K562 (cell line): Measurements from ENCODE around the gene PHEX. TPM values are rescaled to one million over a fixed set of nuclear protein-coding genes. Genes with fewer than 3 reads are reported as not detected.

Source experiments
- ATAC-seq: fragments of 200-7000 bp; cut with Tn5 transposase; 3 replicates; pipeline ENCODE4 v1.9.1; 2020; ENCODE audit warnings: moderate library complexity
- BruUV-seq: library from RNA; stranded (reverse); fragments of 400-500 nt; replicated peaks from 2 replicates; lab custom pipeline; 2021; lab: Mats Ljungman, UMichigan
- CTCF ChIA-PET: fragments of 300-600 bp; formaldehyde crosslinking; extraction: SDS; loops from one replicate; lab custom pipeline; 2021; ENCODE audit warnings: low intra/inter-chr PET ratio; lab: Yijun Ruan, JAX
- POLR2A ChIA-PET: fragments of 300-600, 350-650 bp; sonication (Branson Sonifier 250); formaldehyde crosslinking; extraction: SDS; loops from one replicate; lab custom pipeline; 2021; ENCODE audit warnings: antibody characterized with exemption, inconsistent platforms; lab: Yijun Ruan, JAX
- DNase-seq, 4 experiments: peaks; one replicate each; pipeline versions ENCODE4 v3.0.0 to v3.0.0-alpha.2; 2011 to 2018; ENCODE audit warnings: low spot score in 3 of 4, mixed read lengths in 3 of 4; ENCODE audit errors: extremely low read depth in 1 of 4
- FAIRE-seq: peaks from 2 replicates; lab custom pipeline; 2011; peaks lifted over from hg19 to GRCh38; lab: Jason Lieb, UNC
- H2AFZ ChIP-seq: 2 replicates; pipeline ENCODE4 v1.6.0; 2011; ENCODE audit warnings: low read depth, low read length, control low read depth, inconsistent platforms
- H3K27ac ChIP-seq: fragments of 200-600 bp; 3 replicates; pipeline ENCODE4 v1.8.0; 2011; ENCODE audit warnings: low read depth, mild to moderate bottlenecking, control low read depth, inconsistent platforms, low read length, moderate library complexity, mixed read lengths; ENCODE audit errors: extremely low read depth
- H3K27me3 ChIP-seq, 2 experiments: fragments of 300-600 bp in 1 of 2; 2 replicates in 1 of 2; 3 replicates in 1 of 2; pipeline versions ENCODE4 v1.6.0 to v1.8.0; 2011; ENCODE audit warnings: inconsistent platforms in 2 of 2, low read length in 2 of 2, mild to moderate bottlenecking in 1 of 2, mixed read lengths in 1 of 2, moderate library complexity in 1 of 2; ENCODE audit not compliant: control insufficient read depth in 2 of 2, insufficient read depth in 2 of 2
- H3K36me3 ChIP-seq: fragments of 300-600 bp; 3 replicates; pipeline ENCODE4 v1.8.0; 2011; ENCODE audit warnings: mild to moderate bottlenecking, low read length, inconsistent platforms; ENCODE audit not compliant: control insufficient read depth, insufficient read depth
- H3K4me1 ChIP-seq, 2 experiments: fragments of 200-600 bp in 1 of 2; replicated peaks in 1 of 2; 2 replicates in 1 of 2; 3 replicates in 1 of 2; pipeline versions ENCODE4 v1.5.1 to v1.8.0; 2011; ENCODE audit warnings: inconsistent platforms in 2 of 2, low read length in 2 of 2, mild to moderate bottlenecking in 1 of 2, mixed read lengths in 1 of 2, moderate library complexity in 1 of 2; ENCODE audit not compliant: control insufficient read depth in 2 of 2, insufficient read depth in 2 of 2
- H3K4me2 ChIP-seq: 2 replicates; pipeline ENCODE4 v1.6.1; 2011; ENCODE audit warnings: low read length, control low read depth, inconsistent platforms, mixed read lengths; ENCODE audit not compliant: insufficient read depth
- H3K4me3 ChIP-seq: fragments of 200-600 bp; sonication (generic), shearing (Covaris generic); 2 replicates; pipeline ENCODE4 v1.5.1; 2016; ENCODE audit warnings: control low read depth, inconsistent platforms
- H3K79me2 ChIP-seq: fragments of 200-600 bp; 3 replicates; pipeline ENCODE4 v1.8.0; 2011; ENCODE audit warnings: low read length, inconsistent platforms; ENCODE audit not compliant: control insufficient read depth, insufficient read depth
- H3K9ac ChIP-seq, 2 experiments: 2 replicates each; pipeline versions ENCODE4 v1.6.0 to v1.6.1; 2011; ENCODE audit warnings: low read depth in 2 of 2, low read length in 2 of 2, control low read depth in 1 of 2, inconsistent platforms in 1 of 2, mild to moderate bottlenecking in 1 of 2, mixed read lengths in 1 of 2; ENCODE audit not compliant: insufficient read depth in 1 of 2
- H3K9me1 ChIP-seq: one replicate; pipeline ENCODE4 v1.6.0; 2011; ENCODE audit warnings: inconsistent platforms, mild to moderate bottlenecking, low read length, moderate library complexity; ENCODE audit not compliant: control insufficient read depth, insufficient read depth
- H3K9me3 ChIP-seq: replicated peaks from 2 replicates; pipeline ENCODE4 v1.5.1; 2011; ENCODE audit warnings: low read depth, low read length, inconsistent platforms; ENCODE audit not compliant: control insufficient read depth, insufficient read depth
- H4K20me1 ChIP-seq: replicated peaks from 2 replicates; pipeline ENCODE4 v1.6.1; 2011; ENCODE audit warnings: low read length, inconsistent platforms, mixed read lengths; ENCODE audit not compliant: control insufficient read depth, insufficient read depth
- CBFA2T2 ChIP-seq: fragments of 450-650 bp; conservative IDR thresholded peaks from 2 replicates; pipeline ENCODE4 v1.6.1; 2017; ENCODE audit warnings: mild to moderate bottlenecking
- FOXP1 ChIP-seq: sonication (generic); formaldehyde crosslinking; IDR thresholded peaks from 2 replicates; pipeline ENCODE4 v1.8.0; 2022; ENCODE audit warnings: mild to moderate bottlenecking, missing genetic modification reagents
- GTF2E2 ChIP-seq: fragments of 200-800 bp; sonication (Bioruptor generic); IDR thresholded peaks from 2 replicates; pipeline ENCODE4 v1.6.1; 2016; ENCODE audit warnings: missing genetic modification characterization, missing compliant biosample characterization
- TEAD2 ChIP-seq: fragments of 450-650 bp; IDR thresholded peaks from 2 replicates; pipeline ENCODE4 v1.6.1; 2016; ENCODE audit warnings: missing genetic modification characterization, control low read depth, missing compliant biosample characterization
- ZNF140 ChIP-seq: fragments of 250-450 bp; sonication (Bioruptor Pico); IDR thresholded peaks from 2 replicates; pipeline ENCODE4 v1.8.0; 2021; ENCODE audit warnings: moderate library complexity, mild to moderate bottlenecking, inconsistent platforms
- WGBS: fragments of 100-300 bp; shearing (Covaris generic); methylation state at CpG from one replicate; pipeline ENCODE4 v1.1.6; 2016; ENCODE audit warnings: low coverage, mixed read lengths; ENCODE audit not compliant: insufficient coverage; ENCODE audit errors: missing lambda C conversion rate; 5-methylcytosine and 5-hydroxymethylcytosine counted together
- in situ Hi-C: fragments of 300-500 bp; cut with MboI; formaldehyde crosslinking; loops from 4 replicates; pipeline ENCODE4 v1.15.0; 2018; ENCODE audit warnings: inconsistent platforms, mixed read lengths
- intact Hi-C: fragments of 100-400 bp; cut with micrococcal nuclease; formaldehyde crosslinking; loops from 2 replicates; pipeline ENCODE4 v1.14.2; 2022
- polyA plus RNA-seq, 8 experiments: library from polyadenylated mRNA; depleted of rRNA in 4 of 8; stranded (reverse) in 5 of 8; unstranded in 3 of 8; fragments of >200 nt; fragmentation: Nextera tagmentation in 2 of 8; fragmentation: Illumina TruSeq in 1 of 8; extraction: Ambion mirVana in 2 of 8; extraction: Trizol in 1 of 8; gene quantifications; 2 replicates each; pipeline versions ENCODE4 v1.2.1 to v1.2.3, GENCODE V29; 2011 to 2014; ENCODE audit warnings: inconsistent platforms in 1 of 8, missing spikeins in 1 of 8
- total RNA-seq, 7 experiments: library from RNA; depleted of rRNA in 6 of 7; stranded (reverse); fragments of >200 nt in 6 of 7; fragmentation: Illumina TruSeq in 2 of 7; extraction: Trizol in 2 of 7; gene quantifications; 2 replicates each; pipeline versions ENCODE4 v1.2.1 to v1.2.3, GENCODE V29; 2011 to 2021; ENCODE audit warnings: low replicate concordance in 1 of 7
- TF ChIP-seq, protein P1 (sequence below): sonication (generic); formaldehyde crosslinking; IDR thresholded peaks from 2 replicates; pipeline ENCODE4 v1.8.0; 2023; ENCODE audit warnings: missing genetic modification reagents, mild to moderate bottlenecking, borderline replicate concordance
- TF ChIP-seq, protein P2 (sequence below): sonication (generic); formaldehyde crosslinking; IDR thresholded peaks from 2 replicates; pipeline ENCODE4 v1.9.0; 2022; ENCODE audit warnings: mild to moderate bottlenecking, missing genetic modification reagents

PHEX gene
- total and polyA plus RNA-seq, 9 of the 15 experiments (the other 6 are each of a cell fraction or from before 2014, with no cell fraction given), result 0.01 to 0.11 (median 0.04) TPM; not detected in 6

DNA sequence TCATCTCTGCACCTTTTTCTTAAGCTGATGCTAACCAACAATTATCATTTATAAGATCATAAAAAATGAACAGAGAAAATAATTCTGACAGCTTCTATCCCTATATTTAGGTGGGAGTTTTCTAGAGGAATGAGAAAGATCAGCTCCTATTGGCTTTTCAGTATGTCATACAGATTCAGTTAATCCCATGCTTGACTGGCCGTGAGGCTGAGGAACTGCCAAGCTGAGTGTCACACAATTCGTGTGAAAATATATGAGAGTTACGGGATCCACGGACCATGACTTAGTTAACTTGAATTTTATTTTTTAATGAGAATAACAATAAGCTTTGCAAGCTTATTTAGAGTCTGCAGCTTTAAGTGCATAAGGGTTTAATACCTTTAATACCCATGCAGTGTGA, 37.5 kb downstream of the PHEX start (continued):
- TF ChIP-seq, protein P1, sequence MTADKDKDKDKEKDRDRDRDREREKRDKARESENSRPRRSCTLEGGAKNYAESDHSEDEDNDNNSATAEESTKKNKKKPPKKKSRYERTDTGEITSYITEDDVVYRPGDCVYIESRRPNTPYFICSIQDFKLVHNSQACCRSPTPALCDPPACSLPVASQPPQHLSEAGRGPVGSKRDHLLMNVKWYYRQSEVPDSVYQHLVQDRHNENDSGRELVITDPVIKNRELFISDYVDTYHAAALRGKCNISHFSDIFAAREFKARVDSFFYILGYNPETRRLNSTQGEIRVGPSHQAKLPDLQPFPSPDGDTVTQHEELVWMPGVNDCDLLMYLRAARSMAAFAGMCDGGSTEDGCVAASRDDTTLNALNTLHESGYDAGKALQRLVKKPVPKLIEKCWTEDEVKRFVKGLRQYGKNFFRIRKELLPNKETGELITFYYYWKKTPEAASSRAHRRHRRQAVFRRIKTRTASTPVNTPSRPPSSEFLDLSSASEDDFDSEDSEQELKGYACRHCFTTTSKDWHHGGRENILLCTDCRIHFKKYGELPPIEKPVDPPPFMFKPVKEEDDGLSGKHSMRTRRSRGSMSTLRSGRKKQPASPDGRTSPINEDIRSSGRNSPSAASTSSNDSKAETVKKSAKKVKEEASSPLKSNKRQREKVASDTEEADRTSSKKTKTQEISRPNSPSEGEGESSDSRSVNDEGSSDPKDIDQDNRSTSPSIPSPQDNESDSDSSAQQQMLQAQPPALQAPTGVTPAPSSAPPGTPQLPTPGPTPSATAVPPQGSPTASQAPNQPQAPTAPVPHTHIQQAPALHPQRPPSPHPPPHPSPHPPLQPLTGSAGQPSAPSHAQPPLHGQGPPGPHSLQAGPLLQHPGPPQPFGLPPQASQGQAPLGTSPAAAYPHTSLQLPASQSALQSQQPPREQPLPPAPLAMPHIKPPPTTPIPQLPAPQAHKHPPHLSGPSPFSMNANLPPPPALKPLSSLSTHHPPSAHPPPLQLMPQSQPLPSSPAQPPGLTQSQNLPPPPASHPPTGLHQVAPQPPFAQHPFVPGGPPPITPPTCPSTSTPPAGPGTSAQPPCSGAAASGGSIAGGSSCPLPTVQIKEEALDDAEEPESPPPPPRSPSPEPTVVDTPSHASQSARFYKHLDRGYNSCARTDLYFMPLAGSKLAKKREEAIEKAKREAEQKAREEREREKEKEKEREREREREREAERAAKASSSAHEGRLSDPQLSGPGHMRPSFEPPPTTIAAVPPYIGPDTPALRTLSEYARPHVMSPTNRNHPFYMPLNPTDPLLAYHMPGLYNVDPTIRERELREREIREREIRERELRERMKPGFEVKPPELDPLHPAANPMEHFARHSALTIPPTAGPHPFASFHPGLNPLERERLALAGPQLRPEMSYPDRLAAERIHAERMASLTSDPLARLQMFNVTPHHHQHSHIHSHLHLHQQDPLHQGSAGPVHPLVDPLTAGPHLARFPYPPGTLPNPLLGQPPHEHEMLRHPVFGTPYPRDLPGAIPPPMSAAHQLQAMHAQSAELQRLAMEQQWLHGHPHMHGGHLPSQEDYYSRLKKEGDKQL (CRISPR knock-in tag), result no peak
- TF ChIP-seq, protein P2, sequence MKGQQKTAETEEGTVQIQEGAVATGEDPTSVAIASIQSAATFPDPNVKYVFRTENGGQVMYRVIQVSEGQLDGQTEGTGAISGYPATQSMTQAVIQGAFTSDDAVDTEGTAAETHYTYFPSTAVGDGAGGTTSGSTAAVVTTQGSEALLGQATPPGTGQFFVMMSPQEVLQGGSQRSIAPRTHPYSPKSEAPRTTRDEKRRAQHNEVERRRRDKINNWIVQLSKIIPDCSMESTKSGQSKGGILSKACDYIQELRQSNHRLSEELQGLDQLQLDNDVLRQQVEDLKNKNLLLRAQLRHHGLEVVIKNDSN (CRISPR knock-in tag), result no peak
- TF ChIP-seq, all 486 proteins: peak for 0

DNA sequence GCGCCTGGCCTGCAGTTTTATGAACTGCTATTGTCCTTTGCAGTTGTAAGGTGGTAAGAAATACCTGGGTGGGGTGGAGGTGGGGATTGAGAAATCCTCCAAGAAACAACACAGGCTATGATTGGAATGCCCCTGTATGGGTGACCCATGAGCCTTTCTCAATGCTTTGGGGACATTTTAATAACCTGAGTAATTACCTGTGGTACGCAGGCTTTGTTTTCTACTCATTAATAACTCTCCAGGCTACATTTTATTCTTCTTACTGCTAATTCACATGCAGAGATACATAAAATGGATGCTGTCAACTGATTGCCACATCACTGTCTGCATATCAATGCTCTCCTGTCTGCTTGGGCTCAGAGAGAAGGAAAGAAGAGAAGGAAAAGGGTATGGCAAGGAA, 41.8 kb downstream of the PHEX start:
- CTCF ChIA-PET, result no interaction called here
- Histone ChIP-seq H3K9me1 (no peaks in the 10 kb centered on the region), H3K9ac (no peak overlapping the region), H3K27ac (no peak overlapping the region), H3K79me2 (no peaks in the 10 kb centered on the region), H3K36me3 (no peaks in the 10 kb centered on the region), H3K4me1 (no peaks in the 10 kb centered on the region), H4K20me1 (no peaks in the 10 kb centered on the region), H3K27me3 (no peaks in the 10 kb centered on the region), H3K4me2 (no peak overlapping the region), H3K4me3 (no peak overlapping the region), H2AFZ (no peak overlapping the region), H3K9me3 (no peaks in the 10 kb centered on the region)
- FAIRE-seq (no peak), ATAC-seq (no peak), DNase-seq (no peak)
- BruUV-seq, result no TSS peak
- TF ChIP-seq GTF2E2 (tag) (no peak), FOXP1 (CRISPR knock-in tag) (no peak), ZNF140 (CRISPR knock-in tag) (no peak), CBFA2T2 (no peak), TEAD2 (tag) (no peak)
- 0% methylated on average over 2 of the region's 2 CpGs for WGBS
- intact Hi-C loops, result no loop called here
- in situ Hi-C loops, result no loop called here
- POLR2A ChIA-PET, result no interaction called here
